ENCODE measurements around the gene KHDRBS2.

KHDRBS2 gene

DNA sequence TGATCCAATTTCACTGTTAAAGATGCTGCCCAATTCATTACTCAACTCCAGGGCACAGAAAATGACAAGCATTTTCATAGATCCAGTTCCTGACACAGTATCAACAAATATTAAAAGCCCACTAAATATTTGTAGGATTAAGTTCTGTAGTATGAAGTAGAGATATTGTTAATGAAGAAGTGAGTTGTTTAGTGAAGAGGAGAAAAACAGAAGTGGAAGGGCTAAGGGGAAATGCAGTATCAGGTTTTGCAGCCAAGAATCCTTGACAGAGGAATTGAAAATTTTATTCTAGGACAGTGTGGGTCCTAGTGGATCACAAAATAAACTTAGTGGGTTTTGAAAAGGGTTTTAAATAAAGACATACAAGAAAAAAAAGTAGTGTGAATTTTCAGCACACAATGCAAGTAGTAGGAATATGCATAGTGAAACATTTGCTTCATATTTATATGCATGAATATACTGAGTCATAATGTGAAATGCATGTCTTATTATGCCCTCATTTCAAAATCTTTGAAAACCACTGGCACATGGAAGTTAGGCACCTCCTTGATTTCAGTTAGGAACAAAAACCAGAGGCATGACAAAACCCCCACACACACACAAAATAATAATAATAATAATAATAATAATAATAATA, 338.6 kb downstream of the KHDRBS2 start:
- Histone ChIP-seq H3K4me3 (ENCODE audit: low read length) (no peak overlapping the region), H4K5ac (ENCODE audit: low read length) (no peak overlapping the region), H3K18ac (ENCODE audit: low read length) (no peak overlapping the region), H3K4me1 (ENCODE audit: control insufficient read depth, low read depth, low read length) (no peaks in the 10 kb centered on the region), H3K36me3 (ENCODE audit: control insufficient read depth, insufficient read depth, low read length) (no peaks in the 10 kb centered on the region), H3K79me2 (ENCODE audit: control insufficient read depth, insufficient read depth, low read length) (no peaks in the 10 kb centered on the region), H3K27ac (ENCODE audit: low read depth, low read length) (no peak overlapping the region), H3K4me2 (ENCODE audit: low read length) (no peak overlapping the region), H2BK15ac (replicated peaks; ENCODE audit: low read depth) (no peak overlapping the region), H3K9ac (ENCODE audit: low read length) (no peak overlapping the region), H2BK5ac (ENCODE audit: low read length) (no peak overlapping the region), H2BK120ac (ENCODE audit: low read depth, low read length) (no peak overlapping the region), H3K79me1 (ENCODE audit: low read length) (no peaks in the 10 kb centered on the region), H3K56ac (ENCODE audit: low read length) (no peak overlapping the region), H3K4ac (ENCODE audit: low read depth, low read length) (no peak overlapping the region), H3K27me3 (ENCODE audit: insufficient read depth, low read length, poor library complexity) (no peaks in the 10 kb centered on the region), H2AK5ac (ENCODE audit: low read length) (no peak overlapping the region), H3K23ac (ENCODE audit: low read length) (no peak overlapping the region), H4K8ac (ENCODE audit: low read depth, low read length) (no peak overlapping the region)
- DNase-seq, result no peak

DNA sequence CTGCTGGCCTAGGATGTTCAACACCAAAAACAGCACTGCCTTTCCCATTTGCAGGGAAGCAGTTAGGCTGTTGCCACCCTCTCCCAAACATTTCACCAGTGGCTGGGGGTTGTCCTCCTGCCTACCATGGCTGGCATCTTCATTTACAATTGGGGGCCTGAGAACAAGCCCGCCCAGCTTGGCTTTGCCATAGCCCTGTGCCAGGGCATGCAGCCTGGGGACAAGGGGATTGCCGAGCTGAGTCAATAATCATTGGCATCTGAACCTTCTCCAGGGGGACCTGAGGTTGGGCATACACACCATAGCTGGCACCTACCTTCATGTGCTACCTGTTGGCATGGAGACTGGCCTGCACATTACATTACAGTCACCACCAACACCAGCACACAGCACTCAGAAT, 345.1 kb downstream of the KHDRBS2 start:
- H3K27me3 ChIP-seq (ENCODE audit: insufficient read depth, low read length, poor library complexity), result no peaks in the 10 kb centered on the region
- no peak overlapping the region for H3K4ac ChIP-seq (ENCODE audit: low read depth, low read length)
- no peak overlapping the region for H4K5ac ChIP-seq (ENCODE audit: low read length)
- H2BK15ac ChIP-seq (replicated peaks; ENCODE audit: low read depth), result no peak overlapping the region
- H3K9ac ChIP-seq (ENCODE audit: low read length), result no peak overlapping the region
- no peak overlapping the region for H3K56ac ChIP-seq (ENCODE audit: low read length)
- no peak overlapping the region for H3K4me3 ChIP-seq (ENCODE audit: low read length)
- no CpG with 5 or more reads among the region's 2 CpGs for WGBS (ENCODE audit: extremely low coverage, insufficient coverage, low lambda C conversion rate)
- no peaks in the 10 kb centered on the region for H3K79me1 ChIP-seq (ENCODE audit: low read length)
- no peak overlapping the region for H2BK120ac ChIP-seq (ENCODE audit: low read depth, low read length)
- no peak overlapping the region for H2BK5ac ChIP-seq (ENCODE audit: low read length)
- H3K4me1 ChIP-seq (ENCODE audit: control insufficient read depth, low read depth, low read length), result no peaks in the 10 kb centered on the region
- no peak overlapping the region for H3K4me2 ChIP-seq (ENCODE audit: low read length)
- no peak overlapping the region for H2AK5ac ChIP-seq (ENCODE audit: low read length)
- H3K27ac ChIP-seq (ENCODE audit: low read depth, low read length), result no peak overlapping the region
- H3K79me2 ChIP-seq (ENCODE audit: control insufficient read depth, insufficient read depth, low read length), result no peaks in the 10 kb centered on the region
- H3K23ac ChIP-seq (ENCODE audit: low read length), result no peak overlapping the region
- no peak overlapping the region for H4K8ac ChIP-seq (ENCODE audit: low read depth, low read length)
- no peak overlapping the region for H3K18ac ChIP-seq (ENCODE audit: low read length)
- DNase-seq, result no peak
- no peaks in the 10 kb centered on the region for H3K36me3 ChIP-seq (ENCODE audit: control insufficient read depth, insufficient read depth, low read length)

DNA sequence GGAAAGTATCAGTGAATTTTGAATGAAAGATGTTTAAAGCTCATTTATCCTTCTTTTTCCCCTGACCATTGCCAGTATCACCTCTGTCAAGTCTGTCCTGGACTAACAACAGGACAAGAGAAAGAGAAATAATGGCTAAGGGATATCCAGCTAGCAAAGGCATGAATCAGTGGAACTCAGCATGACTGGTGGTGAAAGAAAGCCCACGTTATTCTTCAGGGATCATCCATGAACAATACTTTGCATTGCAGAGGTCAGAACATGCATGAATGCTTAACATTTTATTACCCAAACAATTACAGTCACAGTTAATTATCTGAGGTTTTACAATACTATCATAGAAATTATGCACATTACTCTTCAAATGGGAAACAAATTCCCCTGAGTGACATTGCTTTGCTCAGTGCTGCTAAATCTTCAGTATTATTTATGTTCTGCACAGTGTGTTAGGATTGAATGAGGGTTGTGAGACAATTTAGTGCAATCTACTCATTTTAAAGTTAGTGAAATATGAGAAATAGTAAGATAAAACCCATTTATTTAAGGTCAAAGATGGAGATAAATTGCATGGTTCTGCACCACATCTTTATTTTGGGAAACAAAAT, 350.7 kb downstream of the KHDRBS2 start:
- H2BK120ac ChIP-seq (ENCODE audit: low read depth, low read length), result no peak overlapping the region
- no peak overlapping the region for H3K27ac ChIP-seq (ENCODE audit: low read depth, low read length)
- H3K4me3 ChIP-seq (ENCODE audit: low read length), result no peak overlapping the region
- H3K4ac ChIP-seq (ENCODE audit: low read depth, low read length), result no peak overlapping the region
- no peak overlapping the region for H3K9ac ChIP-seq (ENCODE audit: low read length)
- no peaks in the 10 kb centered on the region for H3K36me3 ChIP-seq (ENCODE audit: control insufficient read depth, insufficient read depth, low read length)
- H3K4me1 ChIP-seq (ENCODE audit: control insufficient read depth, low read depth, low read length), result no peaks in the 10 kb centered on the region
- H4K5ac ChIP-seq (ENCODE audit: low read length), result no peak overlapping the region
- WGBS (ENCODE audit: extremely low coverage, insufficient coverage, low lambda C conversion rate), result no CpG with 5 or more reads among the region's 1 CpG
- no peaks in the 10 kb centered on the region for H3K79me2 ChIP-seq (ENCODE audit: control insufficient read depth, insufficient read depth, low read length)
- no peaks in the 10 kb centered on the region for H3K27me3 ChIP-seq (ENCODE audit: insufficient read depth, low read length, poor library complexity)
- no peaks in the 10 kb centered on the region for H3K79me1 ChIP-seq (ENCODE audit: low read length)
- H3K23ac ChIP-seq (ENCODE audit: low read length), result no peak overlapping the region
- no peak overlapping the region for H4K8ac ChIP-seq (ENCODE audit: low read depth, low read length)
- no peak overlapping the region for H3K56ac ChIP-seq (ENCODE audit: low read length)
- no peak for DNase-seq
- H3K4me2 ChIP-seq (ENCODE audit: low read length), result no peak overlapping the region
- H3K18ac ChIP-seq (ENCODE audit: low read length), result no peak overlapping the region
- H2BK15ac ChIP-seq (replicated peaks; ENCODE audit: low read depth), result no peak overlapping the region
- H2BK5ac ChIP-seq (ENCODE audit: low read length), result no peak overlapping the region
- no peak overlapping the region for H2AK5ac ChIP-seq (ENCODE audit: low read length)

DNA sequence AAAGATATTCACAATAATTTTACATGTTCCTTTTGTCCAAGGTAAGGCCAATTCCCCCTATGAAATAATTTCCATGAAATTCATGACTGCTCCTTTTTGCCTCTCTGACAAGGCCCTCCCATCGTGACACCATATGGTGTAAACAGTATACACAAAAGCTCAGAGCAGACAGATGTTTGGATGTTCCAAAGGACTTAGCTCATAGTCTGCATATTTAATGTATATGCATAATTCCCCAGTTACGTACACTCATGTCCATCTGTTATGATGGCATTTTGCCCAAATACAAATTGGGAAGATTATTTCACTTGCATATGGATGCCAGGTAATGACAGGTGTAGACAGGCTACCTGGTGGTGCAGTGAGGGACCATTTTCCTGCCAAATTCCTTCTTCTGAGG, 376.5 kb downstream of the KHDRBS2 start:
- Histone ChIP-seq H3K27me3 (ENCODE audit: insufficient read depth, low read length, poor library complexity) (no peaks in the 10 kb centered on the region), H4K5ac (ENCODE audit: low read length) (no peak overlapping the region), H3K27ac (ENCODE audit: low read depth, low read length) (no peak overlapping the region), H2BK15ac (replicated peaks; ENCODE audit: low read depth) (no peak overlapping the region), H3K79me2 (ENCODE audit: control insufficient read depth, insufficient read depth, low read length) (no peaks in the 10 kb centered on the region), H3K4ac (ENCODE audit: low read depth, low read length) (no peak overlapping the region), H3K18ac (ENCODE audit: low read length) (no peak overlapping the region), H2BK120ac (ENCODE audit: low read depth, low read length) (no peak overlapping the region), H3K4me2 (ENCODE audit: low read length) (no peak overlapping the region), H3K4me3 (ENCODE audit: low read length) (no peak overlapping the region), H3K4me1 (ENCODE audit: control insufficient read depth, low read depth, low read length) (no peaks in the 10 kb centered on the region), H2BK5ac (ENCODE audit: low read length) (no peak overlapping the region), H3K23ac (ENCODE audit: low read length) (no peak overlapping the region), H2AK5ac (ENCODE audit: low read length) (no peak overlapping the region), H3K79me1 (ENCODE audit: low read length) (no peaks in the 10 kb centered on the region), H4K8ac (ENCODE audit: low read depth, low read length) (no peak overlapping the region), H3K56ac (ENCODE audit: low read length) (no peak overlapping the region), H3K9ac (ENCODE audit: low read length) (no peak overlapping the region), H3K36me3 (ENCODE audit: control insufficient read depth, insufficient read depth, low read length) (no peaks in the 10 kb centered on the region)
- WGBS (ENCODE audit: extremely low coverage, insufficient coverage, low lambda C conversion rate), result no CpG with 5 or more reads among the region's 2 CpGs
- no peak for DNase-seq

DNA sequence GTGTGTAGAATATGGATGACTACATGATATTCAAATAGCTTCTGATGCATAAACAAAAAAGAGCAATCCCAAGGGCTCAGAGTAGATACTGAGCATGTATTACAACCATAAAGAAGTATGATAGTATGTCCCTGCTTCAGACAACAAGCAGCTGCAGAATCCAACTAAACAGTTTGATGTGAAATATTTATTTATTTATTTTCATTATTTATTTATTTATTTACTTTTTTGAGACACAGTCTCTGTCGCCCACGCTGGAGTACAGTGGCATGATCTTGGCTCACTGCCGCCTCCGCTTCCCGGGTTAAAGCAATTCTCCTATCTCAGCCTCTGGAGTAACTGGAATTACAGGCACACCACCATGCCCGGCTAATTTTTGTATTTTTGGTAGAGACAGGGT, 384.3 kb downstream of the KHDRBS2 start:
- H2BK15ac ChIP-seq (replicated peaks; ENCODE audit: low read depth), result no peak overlapping the region
- no peaks in the 10 kb centered on the region for H3K79me1 ChIP-seq (ENCODE audit: low read length)
- no peak overlapping the region for H3K4ac ChIP-seq (ENCODE audit: low read depth, low read length)
- no peak overlapping the region for H3K56ac ChIP-seq (ENCODE audit: low read length)
- no peak overlapping the region for H3K18ac ChIP-seq (ENCODE audit: low read length)
- H3K27ac ChIP-seq (ENCODE audit: low read depth, low read length), result no peak overlapping the region
- H4K8ac ChIP-seq (ENCODE audit: low read depth, low read length), result no peak overlapping the region
- no CpG with 5 or more reads among the region's 6 CpGs for WGBS (ENCODE audit: extremely low coverage, insufficient coverage, low lambda C conversion rate)
- no peak overlapping the region for H2BK120ac ChIP-seq (ENCODE audit: low read depth, low read length)
- DNase-seq, result no peak
- H3K79me2 ChIP-seq (ENCODE audit: control insufficient read depth, insufficient read depth, low read length), result no peaks in the 10 kb centered on the region
- no peaks in the 10 kb centered on the region for H3K4me1 ChIP-seq (ENCODE audit: control insufficient read depth, low read depth, low read length)
- no peak overlapping the region for H2BK5ac ChIP-seq (ENCODE audit: low read length)
- no peak overlapping the region for H3K23ac ChIP-seq (ENCODE audit: low read length)
- H3K4me3 ChIP-seq (ENCODE audit: low read length), result no peak overlapping the region
- H4K5ac ChIP-seq (ENCODE audit: low read length), result no peak overlapping the region
- H3K4me2 ChIP-seq (ENCODE audit: low read length), result no peak overlapping the region
- no peak overlapping the region for H3K9ac ChIP-seq (ENCODE audit: low read length)
- H3K27me3 ChIP-seq (ENCODE audit: insufficient read depth, low read length, poor library complexity), result no peaks in the 10 kb centered on the region
- H2AK5ac ChIP-seq (ENCODE audit: low read length), result no peak overlapping the region
- no peaks in the 10 kb centered on the region for H3K36me3 ChIP-seq (ENCODE audit: control insufficient read depth, insufficient read depth, low read length)

DNA sequence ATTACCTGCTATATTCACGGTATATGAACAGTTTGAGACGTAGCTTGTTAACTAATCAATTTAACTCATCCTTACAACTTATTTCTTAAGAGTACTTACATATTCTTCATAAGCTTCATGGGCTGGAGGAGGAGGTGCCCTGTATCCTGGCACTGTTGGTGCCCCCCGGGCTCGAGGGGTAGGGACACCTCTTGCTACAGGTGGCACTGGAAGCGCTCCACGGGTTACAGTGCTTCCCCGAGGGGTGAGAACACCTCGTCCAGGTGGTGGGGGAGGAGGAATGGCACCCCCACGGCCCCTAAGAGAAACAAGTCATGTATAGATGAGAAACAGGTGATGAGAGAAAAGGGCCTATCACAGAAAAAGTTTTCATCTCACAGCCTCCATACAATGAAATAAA, 391.5 kb downstream of the KHDRBS2 start:
- H3K4me3 ChIP-seq (ENCODE audit: low read length), result no peak overlapping the region
- no peak overlapping the region for H2BK15ac ChIP-seq (replicated peaks; ENCODE audit: low read depth)
- H3K4ac ChIP-seq (ENCODE audit: low read depth, low read length), result no peak overlapping the region
- H3K27ac ChIP-seq (ENCODE audit: low read depth, low read length), result no peak overlapping the region
- no peak overlapping the region for H3K23ac ChIP-seq (ENCODE audit: low read length)
- H3K27me3 ChIP-seq (ENCODE audit: insufficient read depth, low read length, poor library complexity), result no peaks in the 10 kb centered on the region
- no peaks in the 10 kb centered on the region for H3K4me1 ChIP-seq (ENCODE audit: control insufficient read depth, low read depth, low read length)
- H3K4me2 ChIP-seq (ENCODE audit: low read length), result no peak overlapping the region
- no peak for DNase-seq
- no peaks in the 10 kb centered on the region for H3K79me1 ChIP-seq (ENCODE audit: low read length)
- no peak overlapping the region for H3K9ac ChIP-seq (ENCODE audit: low read length)
- H3K79me2 ChIP-seq (ENCODE audit: control insufficient read depth, insufficient read depth, low read length), result no peaks in the 10 kb centered on the region
- WGBS (ENCODE audit: extremely low coverage, insufficient coverage, low lambda C conversion rate), result no CpG with 5 or more reads among the region's 9 CpGs
- no peak overlapping the region for H2BK120ac ChIP-seq (ENCODE audit: low read depth, low read length)
- H4K5ac ChIP-seq (ENCODE audit: low read length), result no peak overlapping the region
- H3K36me3 ChIP-seq (ENCODE audit: control insufficient read depth, insufficient read depth, low read length), result no peaks in the 10 kb centered on the region
- no peak overlapping the region for H2BK5ac ChIP-seq (ENCODE audit: low read length)
- H3K18ac ChIP-seq (ENCODE audit: low read length), result no peak overlapping the region
- no peak overlapping the region for H3K56ac ChIP-seq (ENCODE audit: low read length)
- H2AK5ac ChIP-seq (ENCODE audit: low read length), result no peak overlapping the region
- H4K8ac ChIP-seq (ENCODE audit: low read depth, low read length), result no peak overlapping the region
